ENCODE results near the gene BNIP2. TPM values are rescaled to one million over a fixed set of nuclear protein-coding genes. Genes with fewer than 3 reads are reported as not detected.
A peak's percentile ranks its signal among the peaks of the same experiment; 100 is the strongest.

The BNIP2 gene
- total and polyA plus RNA-seq, 2 of the 13 experiments (the other 11 are each of a cell fraction or from before 2014, with no cell fraction given) = 17.4 to 57.6 TPM

GRCh38 chr15:59656897-59657634, 32.1 kb downstream of the BNIP2 start, which contains the start of gene GTF2A2 (continued):
- TF ChIP-seq ZSCAN5A (CRISPR knock-in tag; IDR thresholded peaks at IDR 0.05; ENCODE audit: borderline replicate concordance) = no peak
- TF ChIP-seq HNRNPLL (IDR thresholded peaks at IDR 0.05; ENCODE audit: low read depth, low read length, poor library complexity, severe bottlenecking) = peak; percentile 88
- TF ChIP-seq YEATS2 (CRISPR knock-in tag; IDR thresholded peaks at IDR 0.05; ENCODE audit: borderline replicate concordance) = peak; percentile 77; the same call in 1 of the 2 replicates
- TF ChIP-seq MXD1 (CRISPR knock-in tag; IDR thresholded peaks at IDR 0.05) = peak; percentile 61; the same call in 1 of the 2 replicates
- peak; percentile 71; the same call in 1 of the 2 replicates for TF ChIP-seq ZNF772 (CRISPR knock-in tag; IDR thresholded peaks at IDR 0.05)
- TF ChIP-seq TFE3 (CRISPR knock-in tag; IDR thresholded peaks at IDR 0.05) = no peak
- TF ChIP-seq HNF1B (CRISPR knock-in tag; IDR thresholded peaks at IDR 0.05) = peak; percentile 78
- TF ChIP-seq GFI1 (CRISPR knock-in tag; IDR thresholded peaks at IDR 0.05; ENCODE audit: borderline replicate concordance) = no peak
- peak; percentile 59; the same call in 1 of the 2 replicates for TF ChIP-seq ZMYM3 (CRISPR knock-in tag; IDR thresholded peaks at IDR 0.05)
- no peak for TF ChIP-seq NFRKB (IDR thresholded peaks at IDR 0.05)
- TF ChIP-seq MAF1 (CRISPR knock-in tag; IDR thresholded peaks at IDR 0.05; ENCODE audit: borderline replicate concordance) = no peak
- TF ChIP-seq ZNF646 (CRISPR knock-in tag; IDR thresholded peaks at IDR 0.05) = no peak
